GM21825 (cell line): ENCODE measurements around the gene GJB4.
"Not testable (repeated sequence)": the region's sequence is repeated elsewhere in the genome, so short reads cannot be mapped to it uniquely, and the experiment has no call there.

Source experiments
- ATAC-seq: cut with Tn5 transposase; IDR thresholded peaks from one replicate; pipeline ENCODE4 v1.9.1; 2021; ENCODE audit warnings: mild to moderate bottlenecking, moderate library complexity; ENCODE audit not compliant: unreplicated experiment

The GJB4 gene

DNA sequence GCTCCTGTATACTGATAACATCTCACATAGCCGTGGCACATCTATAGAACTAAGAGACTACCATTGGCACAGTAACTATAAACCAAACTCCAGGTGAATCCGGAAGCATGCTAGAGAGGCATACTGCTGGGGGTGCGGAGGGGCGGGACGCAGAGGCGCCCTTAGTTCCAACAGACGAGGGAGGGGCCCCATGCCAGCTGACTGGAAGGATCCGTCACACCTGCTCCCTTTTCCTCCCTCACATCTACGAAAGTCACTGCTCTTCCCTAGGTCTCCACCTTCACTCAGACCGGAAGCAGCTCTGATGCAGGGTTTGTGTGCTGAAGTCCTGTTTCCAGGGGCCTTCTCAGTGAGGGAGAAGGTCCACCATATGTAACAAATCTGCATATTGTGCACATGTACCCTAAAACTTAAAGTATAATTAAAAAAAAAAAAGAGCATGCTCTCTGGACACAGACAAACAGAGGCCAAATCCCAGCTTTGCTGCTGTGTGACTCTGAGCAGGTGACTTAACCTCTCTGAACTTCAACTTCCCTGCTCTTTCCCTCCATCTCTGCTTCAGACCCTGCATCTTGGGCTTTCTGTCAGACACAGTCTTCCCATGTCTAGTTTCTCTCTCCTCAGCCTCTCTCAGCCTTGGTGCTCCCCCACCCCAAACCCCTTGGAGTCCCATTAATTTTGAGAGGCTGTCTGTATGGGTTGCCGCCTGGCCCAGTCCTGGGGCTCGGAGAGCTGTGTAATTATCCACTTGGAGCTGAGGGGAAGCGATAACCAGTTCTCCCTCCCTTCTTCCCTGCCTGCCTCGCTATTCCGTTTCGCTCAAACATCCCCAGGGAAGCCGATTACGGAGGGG lies 12.5 kb upstream of the GJB4 start:
- ATAC-seq, result no peak

DNA sequence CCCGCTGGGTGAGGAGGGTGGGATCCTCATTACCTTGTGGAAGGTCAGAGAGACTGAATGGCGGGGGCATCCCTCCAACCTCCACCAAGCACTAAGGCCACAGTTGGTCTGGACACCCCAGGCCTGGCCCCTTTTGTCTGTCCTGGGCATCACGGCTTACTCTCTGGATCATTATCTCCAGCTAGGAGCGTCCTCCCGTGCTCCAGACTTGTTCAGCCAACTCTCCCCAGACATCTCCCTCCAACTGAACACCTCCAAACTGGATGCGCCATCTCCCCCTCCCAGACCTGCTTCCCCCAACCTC lies 11.9 kb upstream of the GJB4 start:
- ATAC-seq, result no peak

DNA sequence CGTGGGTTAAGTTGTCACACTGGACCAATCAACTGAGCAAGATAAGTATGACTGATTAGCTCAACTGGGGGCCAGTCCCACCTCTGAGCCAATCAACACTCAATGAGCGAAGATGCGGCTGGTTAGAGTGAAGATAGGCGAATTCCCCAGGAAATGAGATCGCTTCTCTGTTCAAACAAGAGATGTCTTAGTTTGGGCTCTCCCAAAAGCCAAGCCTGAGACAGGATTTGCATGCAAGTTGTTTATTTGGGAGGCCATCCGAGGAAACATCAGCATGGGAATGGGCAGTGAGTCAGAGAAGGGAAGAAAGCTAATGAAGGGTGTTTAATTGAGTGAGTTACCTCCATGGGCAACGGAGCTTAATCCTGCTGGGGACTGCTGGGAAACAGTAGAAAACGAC lies 9.5 kb upstream of the GJB4 start:
- no peak for ATAC-seq

DNA sequence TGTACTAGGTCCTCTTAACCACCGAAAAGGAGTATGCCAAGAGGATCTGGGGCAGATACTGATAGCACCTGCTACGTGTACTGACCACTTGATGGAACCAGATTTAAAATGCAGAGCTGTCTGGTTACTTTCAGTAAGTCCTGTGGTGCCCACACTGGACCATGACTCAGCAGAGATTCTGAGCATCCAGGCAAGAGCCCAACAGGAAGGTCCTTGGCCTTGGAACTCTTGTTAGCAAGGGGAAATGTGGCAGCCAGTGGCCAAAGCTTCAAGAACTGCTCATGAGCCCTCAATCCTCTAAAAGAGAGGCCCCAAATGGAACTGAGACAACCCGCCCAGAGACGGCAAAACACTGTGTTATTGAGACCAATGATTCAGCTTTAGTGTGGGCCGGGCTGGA lies 8.9 kb upstream of the GJB4 start:
- no peak for ATAC-seq

DNA sequence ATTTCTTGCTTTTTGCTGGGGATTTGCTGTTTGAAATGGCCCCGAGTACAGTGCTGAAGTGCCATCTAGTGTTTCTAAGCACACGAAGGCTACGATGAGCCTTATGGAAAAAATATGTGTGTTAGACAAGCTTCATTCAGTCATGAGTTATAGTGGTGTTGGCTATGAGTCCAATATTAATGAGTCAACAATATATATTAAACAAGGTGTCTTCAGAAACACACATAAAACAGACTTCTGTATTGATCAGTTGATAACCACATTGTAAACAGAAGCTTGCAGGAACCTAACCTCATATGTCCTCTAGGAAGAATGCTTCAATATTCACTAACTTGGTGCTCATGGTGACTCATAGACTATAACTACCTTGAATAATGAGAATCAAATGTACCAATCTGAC lies 6.4 kb upstream of the GJB4 start:
- ATAC-seq, result no peak

DNA sequence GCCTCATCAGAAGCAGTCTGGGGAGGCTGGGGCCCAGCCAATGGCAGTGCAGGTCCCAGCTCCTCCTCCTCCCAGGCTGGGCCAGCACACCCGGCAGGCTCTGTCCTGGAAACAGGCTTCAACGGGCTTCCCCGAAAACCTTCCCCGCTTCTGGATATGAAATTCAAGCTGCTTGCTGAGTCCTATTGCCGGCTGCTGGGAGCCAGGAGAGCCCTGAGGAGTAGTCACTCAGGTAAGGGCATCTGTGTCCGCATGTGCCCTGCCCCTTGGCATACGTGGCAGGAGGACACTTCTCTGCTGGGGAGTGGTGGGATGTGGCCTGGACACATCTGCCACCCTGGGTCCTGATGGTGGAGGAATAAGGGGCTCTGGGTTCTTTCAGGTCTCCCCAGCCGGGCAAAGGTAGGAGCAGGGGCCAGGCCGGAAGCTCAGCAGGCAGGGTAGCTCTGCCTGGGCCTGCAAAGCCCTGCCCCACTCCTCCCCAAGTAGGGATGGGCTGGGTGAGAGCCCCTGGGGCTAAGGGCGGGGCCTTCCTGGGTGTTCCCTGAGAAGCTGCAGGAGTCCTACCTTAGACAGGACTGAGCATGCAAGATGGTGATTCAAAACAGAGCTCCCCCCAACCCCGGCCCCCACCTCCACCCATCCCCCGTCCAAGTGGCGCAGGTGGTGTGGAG lies 4.4 kb upstream of the GJB4 start, which contains the start of gene GJB5:
Gene GJB5 (plus strand): TSS at position 84 of the 674 bp plus-strand sequence. CDS start 2,284 bp downstream, outside the sequence.
- ATAC-seq, result no peak

DNA sequence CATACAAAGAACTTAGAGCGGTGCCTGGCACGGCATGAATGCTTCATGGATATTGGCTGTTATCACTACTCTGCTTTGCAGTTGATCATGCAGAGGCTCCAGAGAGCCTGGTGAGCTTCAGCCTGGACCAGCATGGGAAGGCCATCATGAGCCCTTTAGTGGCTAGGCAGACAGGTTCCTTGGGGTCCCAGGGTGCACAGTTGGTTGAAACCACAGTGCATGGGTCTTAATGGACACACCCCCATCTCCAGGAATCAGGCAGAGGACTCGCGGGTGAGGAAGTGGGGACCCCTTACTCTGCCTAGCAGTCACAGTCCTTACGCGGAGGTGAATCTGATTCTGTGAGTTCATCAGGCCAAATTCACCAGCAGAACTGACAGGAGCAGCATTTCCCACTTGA lies 3.6 kb upstream of the GJB4 start:
- no peak for ATAC-seq

DNA sequence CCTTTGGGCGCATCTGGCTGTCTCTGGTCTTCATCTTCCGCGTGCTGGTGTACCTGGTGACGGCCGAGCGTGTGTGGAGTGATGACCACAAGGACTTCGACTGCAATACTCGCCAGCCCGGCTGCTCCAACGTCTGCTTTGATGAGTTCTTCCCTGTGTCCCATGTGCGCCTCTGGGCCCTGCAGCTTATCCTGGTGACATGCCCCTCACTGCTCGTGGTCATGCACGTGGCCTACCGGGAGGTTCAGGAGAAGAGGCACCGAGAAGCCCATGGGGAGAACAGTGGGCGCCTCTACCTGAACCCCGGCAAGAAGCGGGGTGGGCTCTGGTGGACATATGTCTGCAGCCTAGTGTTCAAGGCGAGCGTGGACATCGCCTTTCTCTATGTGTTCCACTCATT lies 2.2 kb upstream of the GJB4 start:
- ATAC-seq, result no peak

DNA sequence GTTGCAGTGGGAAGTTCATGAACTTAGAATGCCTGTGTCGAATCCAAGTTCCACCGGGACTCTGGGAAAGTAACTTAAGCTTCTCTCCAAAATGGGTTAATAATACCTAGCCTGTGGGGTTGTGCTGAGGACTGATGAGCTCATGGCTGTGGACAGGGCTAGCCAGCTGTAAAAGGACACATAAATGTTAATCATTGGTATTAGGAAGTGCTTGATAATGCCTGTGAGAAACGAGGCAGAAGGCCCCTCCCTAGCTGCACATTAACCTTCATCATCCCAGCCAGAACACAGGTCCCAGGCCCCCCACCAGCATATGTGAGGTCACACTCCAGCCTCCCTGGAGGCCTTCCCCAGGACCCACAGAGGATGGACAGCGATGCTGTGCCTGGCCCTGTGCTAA lies 789 bp upstream of the GJB4 start:
- no peak for ATAC-seq

DNA sequence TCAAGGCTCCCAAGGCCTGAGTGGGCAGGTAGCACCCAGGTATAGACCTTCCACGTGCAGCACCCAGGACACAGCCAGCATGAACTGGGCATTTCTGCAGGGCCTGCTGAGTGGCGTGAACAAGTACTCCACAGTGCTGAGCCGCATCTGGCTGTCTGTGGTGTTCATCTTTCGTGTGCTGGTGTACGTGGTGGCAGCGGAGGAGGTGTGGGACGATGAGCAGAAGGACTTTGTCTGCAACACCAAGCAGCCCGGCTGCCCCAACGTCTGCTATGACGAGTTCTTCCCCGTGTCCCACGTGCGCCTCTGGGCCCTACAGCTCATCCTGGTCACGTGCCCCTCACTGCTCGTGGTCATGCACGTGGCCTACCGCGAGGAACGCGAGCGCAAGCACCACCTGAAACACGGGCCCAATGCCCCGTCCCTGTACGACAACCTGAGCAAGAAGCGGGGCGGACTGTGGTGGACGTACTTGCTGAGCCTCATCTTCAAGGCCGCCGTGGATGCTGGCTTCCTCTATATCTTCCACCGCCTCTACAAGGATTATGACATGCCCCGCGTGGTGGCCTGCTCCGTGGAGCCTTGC lies 1.7 kb downstream of the GJB4 start:
- no peak for ATAC-seq

DNA sequence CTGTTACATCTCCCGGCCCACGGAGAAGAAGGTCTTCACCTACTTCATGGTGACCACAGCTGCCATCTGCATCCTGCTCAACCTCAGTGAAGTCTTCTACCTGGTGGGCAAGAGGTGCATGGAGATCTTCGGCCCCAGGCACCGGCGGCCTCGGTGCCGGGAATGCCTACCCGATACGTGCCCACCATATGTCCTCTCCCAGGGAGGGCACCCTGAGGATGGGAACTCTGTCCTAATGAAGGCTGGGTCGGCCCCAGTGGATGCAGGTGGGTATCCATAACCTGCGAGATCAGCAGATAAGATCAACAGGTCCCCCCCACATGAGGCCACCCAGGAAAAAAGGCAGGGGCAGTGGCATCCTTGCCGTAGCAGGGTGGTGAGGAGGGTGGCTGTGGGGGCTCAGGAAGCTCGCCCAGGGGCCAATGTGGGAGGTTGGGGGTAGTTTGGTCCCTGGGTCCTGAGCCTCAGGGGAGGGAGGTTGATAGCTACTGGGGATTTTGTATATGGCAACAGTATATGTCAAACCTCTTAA lies 2.3 kb downstream of the GJB4 start:
- no peak for ATAC-seq

DNA sequence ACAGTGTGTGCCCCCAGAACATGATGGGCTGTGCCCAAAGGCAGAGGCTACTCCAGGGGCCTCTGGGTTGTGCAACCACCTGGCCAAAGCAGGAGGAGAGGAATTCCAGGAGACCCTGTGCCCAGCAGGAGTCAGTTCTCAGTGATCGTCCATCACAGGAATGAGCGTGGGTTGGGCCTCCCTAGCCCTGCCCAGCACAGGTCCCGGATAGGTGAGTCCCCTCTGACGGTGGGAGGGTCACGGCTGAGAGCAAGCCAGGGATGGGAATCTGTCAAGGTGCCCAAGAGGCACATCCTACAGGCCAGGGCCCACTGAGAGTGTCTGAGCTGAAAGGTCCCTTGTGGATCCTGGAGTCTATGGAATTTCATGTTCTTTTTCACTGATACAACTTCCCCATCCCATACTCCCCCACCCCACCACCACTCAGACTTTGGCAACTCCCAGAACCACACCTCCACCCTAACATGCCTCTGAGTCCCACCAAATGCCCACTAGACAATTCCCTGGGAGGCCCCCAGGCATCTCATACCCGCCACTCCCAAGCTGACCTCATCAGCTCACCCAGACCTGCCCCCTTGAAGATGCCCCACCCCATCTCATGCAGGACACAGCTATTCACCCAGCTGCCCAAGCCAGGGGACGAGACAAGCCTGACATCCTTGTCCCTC lies 3.1 kb downstream of the GJB4 start:
- ATAC-seq, result no peak

DNA sequence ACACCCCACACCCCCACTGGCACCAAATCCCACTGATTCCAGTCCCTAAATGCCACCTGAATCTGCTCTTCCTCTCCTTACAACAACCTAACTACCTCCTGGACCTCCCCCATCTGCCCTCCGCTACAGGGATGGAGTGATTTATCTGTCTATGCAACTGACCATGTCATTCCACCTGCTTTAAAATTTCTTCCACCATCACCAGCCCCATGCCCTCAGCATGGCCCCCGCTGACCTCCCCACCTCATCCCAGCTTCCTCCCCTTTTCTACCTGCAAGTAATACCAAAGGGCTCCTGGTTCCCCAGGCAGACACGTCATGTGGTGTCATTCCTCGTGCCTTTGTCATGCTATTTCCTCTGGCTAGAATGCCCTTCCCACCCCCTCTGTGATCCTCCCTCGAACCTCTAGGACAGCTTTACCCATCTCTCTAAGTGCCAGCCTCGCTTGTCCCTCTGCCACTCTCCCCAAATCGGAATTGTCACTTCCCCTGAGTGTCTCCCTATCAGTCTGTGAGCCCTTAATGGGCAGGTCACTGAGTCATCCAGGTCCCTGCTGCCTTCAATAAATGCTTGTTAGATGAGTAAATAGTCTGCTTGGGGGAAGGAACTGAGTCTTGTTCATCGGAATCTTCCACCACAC lies 3.7 kb downstream of the GJB4 start:
- no peak for ATAC-seq

DNA sequence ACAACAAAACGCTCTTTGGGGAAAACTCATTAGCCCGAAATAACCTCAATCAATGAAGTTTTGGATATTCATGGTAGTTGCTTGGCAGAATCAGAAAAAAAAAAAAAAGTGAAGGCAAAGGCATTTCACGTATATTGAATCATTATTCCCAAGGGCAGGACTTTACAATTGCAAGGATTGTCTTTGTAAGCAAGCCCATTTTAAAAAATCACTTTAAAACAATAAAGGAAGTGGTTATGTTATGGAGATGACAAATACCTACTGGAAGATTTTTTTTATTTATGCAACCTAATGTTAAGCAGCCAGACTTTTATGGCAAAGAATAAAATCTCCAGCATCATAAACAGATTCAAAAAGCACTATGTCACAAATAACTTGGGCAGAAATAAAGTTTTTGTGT lies 9.3 kb downstream of the GJB4 start:
- ATAC-seq, result no peak

DNA sequence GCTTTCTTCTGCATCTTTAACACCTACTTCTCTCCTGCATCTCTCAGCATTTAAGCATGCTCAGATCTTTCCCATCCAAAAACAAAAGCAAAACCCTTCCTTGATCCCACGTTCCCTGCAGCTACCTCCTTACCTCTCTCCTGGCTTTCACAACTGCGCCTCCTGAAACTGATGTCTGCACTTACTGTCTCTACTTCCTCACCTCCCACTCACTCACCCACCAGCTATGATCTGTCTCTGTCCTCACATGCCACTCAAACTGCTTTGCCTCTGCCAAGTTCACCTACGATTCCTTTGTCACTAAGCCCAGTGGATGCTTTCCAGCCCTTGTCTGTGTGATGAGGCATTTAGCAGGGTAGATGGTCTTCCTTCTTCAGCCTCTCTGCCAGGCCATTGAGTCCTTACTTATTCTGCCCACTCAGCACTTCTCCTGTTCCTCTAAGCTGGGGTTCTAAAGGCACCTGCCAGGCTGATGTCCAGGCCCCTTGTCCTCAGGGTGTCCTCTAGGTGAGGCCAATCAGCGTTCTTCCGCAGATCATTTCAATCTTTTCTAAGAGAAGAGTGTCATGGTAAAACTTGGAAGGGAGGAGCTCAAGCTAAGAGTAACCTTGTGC lies 11.5 kb downstream of the GJB4 start:
- ATAC-seq, result no peak

DNA sequence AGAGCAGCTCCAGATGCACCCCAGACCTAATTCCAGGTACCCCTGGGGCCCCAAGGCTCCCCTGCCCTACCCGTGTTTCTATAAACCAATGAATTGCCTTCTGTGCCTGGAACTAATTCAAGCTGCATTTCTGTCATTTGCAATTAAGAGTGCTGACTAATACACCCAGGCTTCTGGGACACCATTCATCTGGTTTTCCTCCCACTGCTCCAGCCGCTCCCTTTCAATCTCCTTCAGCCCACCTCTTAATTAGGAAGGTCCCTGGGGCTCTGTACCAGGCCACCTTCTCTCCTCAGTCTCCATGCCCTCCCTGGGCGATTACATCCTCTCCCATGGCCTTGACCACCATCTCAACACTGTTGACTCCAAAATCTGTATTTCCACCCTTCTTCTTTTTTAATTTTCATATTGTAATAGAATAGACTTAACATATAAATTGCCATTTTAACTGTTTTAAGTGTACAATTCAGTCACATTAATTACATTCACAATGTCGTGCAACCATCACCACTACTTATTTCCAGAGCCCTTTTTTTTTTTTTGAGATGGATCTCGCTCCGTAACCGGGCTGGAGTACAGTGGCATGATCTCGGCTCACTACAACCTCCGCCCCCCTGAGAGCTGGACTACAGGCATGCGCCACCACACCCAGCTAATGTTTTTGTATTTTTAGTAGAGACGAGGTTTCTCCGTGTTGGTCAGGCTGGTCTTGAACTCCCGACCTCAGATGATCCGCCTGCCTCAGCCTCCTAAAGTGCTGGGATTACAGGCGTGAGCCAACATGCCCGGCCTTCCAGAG lies 12.2 kb downstream of the GJB4 start:
- ATAC-seq, result no peak

DNA sequence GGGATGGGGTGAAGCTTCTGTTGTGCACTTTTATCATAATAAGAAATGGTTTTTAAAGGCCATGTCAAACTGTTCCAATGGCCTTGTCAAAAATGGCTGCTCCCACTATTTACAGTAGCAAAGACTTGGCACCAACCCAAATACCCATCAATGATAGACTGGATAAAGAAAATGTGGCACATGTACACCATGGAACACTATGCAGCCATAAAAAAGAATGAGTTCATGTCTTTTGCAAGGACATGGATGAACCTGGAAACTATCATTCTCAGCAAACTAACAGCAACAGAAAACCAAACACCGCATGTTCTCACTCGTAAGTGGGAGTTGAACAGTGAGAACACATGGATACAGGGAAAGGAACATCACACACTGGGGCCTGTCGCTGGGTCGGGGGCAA lies 13.6 kb downstream of the GJB4 start:
- ATAC-seq, result not testable (repeated sequence)

DNA sequence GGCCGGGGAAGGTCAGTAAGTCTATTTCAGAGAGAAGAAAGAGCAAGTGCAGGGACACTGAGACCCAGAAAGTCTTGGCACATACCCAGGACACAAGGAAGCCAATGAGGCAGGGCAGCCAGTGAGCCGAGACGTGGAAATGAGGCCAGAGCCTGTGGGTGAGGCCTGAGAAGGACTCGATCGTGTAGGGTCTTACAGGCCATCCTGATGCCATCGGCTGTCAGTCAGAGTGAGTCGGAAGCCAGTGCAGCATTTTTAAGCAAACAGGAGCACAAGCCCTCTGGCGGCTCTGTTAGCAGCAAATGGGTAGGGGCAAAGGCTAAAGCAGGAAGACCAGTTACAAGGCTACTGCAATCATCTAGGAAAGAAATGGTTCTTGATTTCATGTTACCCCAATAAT lies 15.4 kb downstream of the GJB4 start:
- no peak for ATAC-seq

DNA sequence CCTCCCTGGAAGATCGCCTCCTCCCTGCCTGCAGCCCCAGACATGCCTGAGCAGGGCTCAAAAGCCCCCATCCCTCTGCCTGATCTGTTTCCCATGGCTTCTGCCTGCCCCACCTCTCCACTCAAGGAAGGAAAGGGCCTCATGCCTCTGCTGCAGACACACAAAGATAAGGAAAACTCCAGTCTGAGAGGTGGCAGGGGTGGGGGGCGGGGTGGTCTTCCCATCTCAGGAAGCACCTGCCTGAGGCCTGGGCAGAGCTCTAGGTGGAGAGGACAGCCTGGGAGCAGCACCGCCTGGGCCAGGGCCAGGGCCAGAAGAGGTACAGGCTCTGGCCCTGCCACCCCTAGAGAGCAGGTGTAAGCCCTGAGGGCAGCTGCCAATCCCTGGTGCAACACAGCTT lies 17.4 kb downstream of the GJB4 start:
- no peak for ATAC-seq
